Measurements from ENCODE around the gene PRDM11.

DNA sequence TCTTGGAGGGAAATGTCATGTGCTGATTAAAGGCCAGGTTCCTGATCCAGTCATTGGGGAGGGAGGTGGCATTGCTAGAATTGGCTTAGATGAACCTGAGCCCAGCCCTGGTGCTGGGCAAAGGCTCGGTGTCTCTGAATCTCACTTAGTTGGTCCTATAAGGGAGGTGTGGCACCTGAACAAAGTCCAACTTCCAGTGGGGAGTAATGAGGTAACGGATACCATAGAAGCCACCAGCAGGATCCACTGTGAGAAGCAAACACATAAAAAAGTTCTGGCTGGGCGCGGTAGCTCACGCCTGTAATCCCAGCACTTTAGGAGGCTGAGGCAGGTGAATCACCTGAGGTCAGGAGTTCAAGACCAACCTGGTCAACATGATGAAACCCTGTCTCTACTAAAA is 26.6 kb downstream of the PRDM11 start:
- TF ChIP-seq, protein P1, sequence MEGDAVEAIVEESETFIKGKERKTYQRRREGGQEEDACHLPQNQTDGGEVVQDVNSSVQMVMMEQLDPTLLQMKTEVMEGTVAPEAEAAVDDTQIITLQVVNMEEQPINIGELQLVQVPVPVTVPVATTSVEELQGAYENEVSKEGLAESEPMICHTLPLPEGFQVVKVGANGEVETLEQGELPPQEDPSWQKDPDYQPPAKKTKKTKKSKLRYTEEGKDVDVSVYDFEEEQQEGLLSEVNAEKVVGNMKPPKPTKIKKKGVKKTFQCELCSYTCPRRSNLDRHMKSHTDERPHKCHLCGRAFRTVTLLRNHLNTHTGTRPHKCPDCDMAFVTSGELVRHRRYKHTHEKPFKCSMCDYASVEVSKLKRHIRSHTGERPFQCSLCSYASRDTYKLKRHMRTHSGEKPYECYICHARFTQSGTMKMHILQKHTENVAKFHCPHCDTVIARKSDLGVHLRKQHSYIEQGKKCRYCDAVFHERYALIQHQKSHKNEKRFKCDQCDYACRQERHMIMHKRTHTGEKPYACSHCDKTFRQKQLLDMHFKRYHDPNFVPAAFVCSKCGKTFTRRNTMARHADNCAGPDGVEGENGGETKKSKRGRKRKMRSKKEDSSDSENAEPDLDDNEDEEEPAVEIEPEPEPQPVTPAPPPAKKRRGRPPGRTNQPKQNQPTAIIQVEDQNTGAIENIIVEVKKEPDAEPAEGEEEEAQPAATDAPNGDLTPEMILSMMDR (IDR thresholded peaks at IDR 0.05) = no peak
- TF ChIP-seq POLR2AphosphoS5 (IDR thresholded peaks at IDR 0.05; ENCODE audit: insufficient read depth in 1 of 2, low read depth in 1 of 2) (no peak), POLR2A (IDR thresholded peaks at IDR 0.05) (no peak)

All from vagina (tissue), 2 donors.